Astrocyte of the spinal cord (primary cell): ENCODE data around the gene FAM83C.

Source experiments
- DNase-seq: peaks from one replicate; pipeline ENCODE4 v3.0.0; 2011; ENCODE audit warnings: low read depth, low spot score
- H3K4me3 ChIP-seq: 2 replicates; pipeline ENCODE4 v1.5.1; 2011; ENCODE audit warnings: low read depth, mild to moderate bottlenecking, low read length, moderate library complexity
- CTCF ChIP-seq: IDR thresholded peaks from 2 replicates; pipeline ENCODE4 v1.5.1; 2012; ENCODE audit warnings: low read depth, mild to moderate bottlenecking, low read length, inconsistent platforms
- in situ Hi-C: cut with HindIII; loops from 2 replicates; pipeline ENCODE4 v1.10.0; 2017; ENCODE audit warnings: low sequenced_read_pairs

Gene FAM83C

GRCh38 chr20:35301426-35301825 lies 9.2 kb upstream of the FAM83C start:
- H3K4me3 ChIP-seq = no peak overlapping the region
- in situ Hi-C loops = loop anchor here (25.0 kb wide), 1 partner anchor 136 kb away; the partner anchor contains the start of gene GDF5
- no peak for TF ChIP-seq CTCF
- DNase-seq = no peak

- in situ Hi-C loops = loop anchor here (25.0 kb wide), 1 partner anchor 137 kb away; the partner anchor contains the start of gene GDF5
- no peak overlapping the region for H3K4me3 ChIP-seq
- DNase-seq = no peak
- no peak for TF ChIP-seq CTCF
These were observed 8.4 kb upstream of the FAM83C start for GRCh38 chr20:35300469-35301262.

- DNase-seq = no peak
- in situ Hi-C loops = loop anchor here (25.0 kb wide), 1 partner anchor 138 kb away; the partner anchor contains the start of gene GDF5
- TF ChIP-seq CTCF = no peak
- no peak overlapping the region for H3K4me3 ChIP-seq
These were observed 7.6 kb upstream of the FAM83C start for GRCh38 chr20:35299780-35300179.

GRCh38 chr20:35298264-35298663 lies 6.0 kb upstream of the FAM83C start:
- H3K4me3 ChIP-seq = no peak overlapping the region
- in situ Hi-C loops = no loop called here
- DNase-seq = no peak
- TF ChIP-seq CTCF = no peak

GRCh38 chr20:35297740-35298139 lies 5.5 kb upstream of the FAM83C start:
- TF ChIP-seq CTCF = no peak
- in situ Hi-C loops = no loop called here
- no peak for DNase-seq
- H3K4me3 ChIP-seq = no peak overlapping the region

GRCh38 chr20:35297155-35297554 lies 4.9 kb upstream of the FAM83C start:
- peak; percentile 6 for TF ChIP-seq CTCF
- H3K4me3 ChIP-seq = no peak overlapping the region
- in situ Hi-C loops = no loop called here
- DNase-seq = no peak
